ENCODE measurements around the gene OOEP.

Gene OOEP

DNA sequence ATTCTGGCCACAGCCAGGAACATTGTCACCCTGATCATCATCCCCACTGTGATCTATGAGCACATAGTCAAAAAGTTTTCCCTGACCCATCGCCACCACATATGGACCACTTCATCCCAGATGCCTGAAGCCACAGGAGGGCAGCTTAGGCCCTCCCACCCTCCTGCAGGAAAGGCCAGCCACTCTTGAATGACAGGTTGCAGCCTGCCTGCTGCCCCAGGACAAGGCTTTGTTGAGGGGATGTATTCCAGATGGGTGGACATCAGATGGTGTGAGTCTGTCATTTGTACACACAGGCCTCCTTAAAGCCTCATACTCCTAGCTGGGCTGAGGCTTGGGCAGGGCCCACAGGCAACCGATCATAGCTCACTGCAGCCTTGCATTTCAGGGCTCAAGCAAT lies 46.4 kb downstream of the OOEP start:
- DNase-seq: no peak
- in situ Hi-C loops (cut with HindIII; ENCODE audit: low pct_ligation_motif_present, low pct_unique_long_range_greater_than_20kb, low sequenced_read_pairs): no loop called here
